RWPE2 (cell line): ENCODE measurements around the gene PLXNB1.

Source experiments
- ATAC-seq: fragments of 200-7000 bp; cut with Tn5 transposase; 3 replicates; pipeline ENCODE4 v1.9.1; 2021; ENCODE audit warnings: low read depth
- DNase-seq: peaks from one replicate; pipeline ENCODE4 v3.0.0-alpha.2; 2020; ENCODE audit warnings: low spot score
- H3K27ac ChIP-seq: fragments of 450-650 bp; 2 replicates; pipeline ENCODE4 v1.5.1; 2017; ENCODE audit warnings: mild to moderate bottlenecking; ENCODE audit not compliant: poor library complexity, severe bottlenecking
- H3K27me3 ChIP-seq: fragments of 250-450 bp; sonication (Bioruptor Pico); 2 replicates; pipeline ENCODE4 v1.5.1; 2021; ENCODE audit warnings: mild to moderate bottlenecking, moderate library complexity; ENCODE audit not compliant: insufficient read depth, poor library complexity, severe bottlenecking
- H3K36me3 ChIP-seq: fragments of 250-450 bp; sonication (Bioruptor Pico); 2 replicates; pipeline ENCODE4 v1.5.1; 2020; ENCODE audit warnings: low read depth, mild to moderate bottlenecking, moderate library complexity
- H3K4me1 ChIP-seq: fragments of 250-450 bp; sonication (Bioruptor Pico); 2 replicates; pipeline ENCODE4 v1.5.1; 2021; ENCODE audit warnings: mild to moderate bottlenecking, moderate library complexity; ENCODE audit not compliant: insufficient read depth, poor library complexity, severe bottlenecking
- H3K4me3 ChIP-seq: fragments of 250-450 bp; sonication (Bioruptor Pico); 2 replicates; pipeline ENCODE4 v1.5.1; 2021; ENCODE audit warnings: mild to moderate bottlenecking, moderate library complexity; ENCODE audit not compliant: severe bottlenecking
- H3K9me3 ChIP-seq: fragments of 250-450 bp; sonication (Bioruptor Pico); 2 replicates; pipeline ENCODE4 v1.5.1; 2021; ENCODE audit warnings: mild to moderate bottlenecking, moderate library complexity; ENCODE audit not compliant: severe bottlenecking
- TF ChIP-seq, protein P1 (sequence below): fragments of 450-650 bp; IDR thresholded peaks from one replicate; pipeline ENCODE4 v1.5.1; 2017; ENCODE audit warnings: mild to moderate bottlenecking, moderate library complexity; ENCODE audit not compliant: poor library complexity, severe bottlenecking

The PLXNB1 gene

DNA sequence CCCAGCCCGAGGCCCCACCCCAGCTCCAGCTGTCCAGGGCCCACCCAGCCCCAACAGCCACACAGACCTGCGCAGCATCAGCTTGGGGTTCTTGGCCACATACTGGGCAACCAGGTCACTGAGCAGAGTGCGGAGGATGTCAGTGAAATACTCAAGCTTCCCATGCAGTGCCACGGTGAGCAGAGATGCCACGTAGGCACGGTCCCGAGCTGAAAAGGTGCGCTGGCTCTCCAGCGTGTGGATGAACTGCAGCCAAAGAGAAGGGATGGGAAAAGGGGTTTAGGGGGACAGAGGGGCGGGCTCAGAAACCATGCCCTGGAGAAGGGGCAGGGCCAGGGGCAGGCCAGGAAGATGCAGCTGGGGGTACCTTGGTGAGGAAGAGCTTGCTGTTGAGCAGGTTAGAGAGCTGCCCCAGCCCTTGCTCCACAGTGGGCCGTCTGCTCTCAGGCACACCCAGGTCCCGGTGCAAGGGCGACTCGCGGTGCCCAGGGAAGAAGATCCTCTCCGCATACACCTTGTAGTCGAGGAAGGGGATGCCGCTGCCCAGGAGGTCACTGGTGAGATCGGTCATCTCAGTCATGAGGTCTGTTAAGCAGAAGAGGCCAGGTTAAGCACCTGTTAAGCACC, 17.4 kb downstream of the PLXNB1 start:
- DNase-seq (peak; percentile 41), ATAC-seq (no peak)
- Histone ChIP-seq H3K4me1 (no peaks in the 10 kb centered on the region), H3K9me3 (no peaks in the 10 kb centered on the region), H3K27me3 (no peaks in the 10 kb centered on the region), H3K4me3 (no peak overlapping the region), H3K27ac (no peak overlapping the region), H3K36me3 (peaks cover 100% of the 10 kb centered on the region)
- TF ChIP-seq, protein P1, sequence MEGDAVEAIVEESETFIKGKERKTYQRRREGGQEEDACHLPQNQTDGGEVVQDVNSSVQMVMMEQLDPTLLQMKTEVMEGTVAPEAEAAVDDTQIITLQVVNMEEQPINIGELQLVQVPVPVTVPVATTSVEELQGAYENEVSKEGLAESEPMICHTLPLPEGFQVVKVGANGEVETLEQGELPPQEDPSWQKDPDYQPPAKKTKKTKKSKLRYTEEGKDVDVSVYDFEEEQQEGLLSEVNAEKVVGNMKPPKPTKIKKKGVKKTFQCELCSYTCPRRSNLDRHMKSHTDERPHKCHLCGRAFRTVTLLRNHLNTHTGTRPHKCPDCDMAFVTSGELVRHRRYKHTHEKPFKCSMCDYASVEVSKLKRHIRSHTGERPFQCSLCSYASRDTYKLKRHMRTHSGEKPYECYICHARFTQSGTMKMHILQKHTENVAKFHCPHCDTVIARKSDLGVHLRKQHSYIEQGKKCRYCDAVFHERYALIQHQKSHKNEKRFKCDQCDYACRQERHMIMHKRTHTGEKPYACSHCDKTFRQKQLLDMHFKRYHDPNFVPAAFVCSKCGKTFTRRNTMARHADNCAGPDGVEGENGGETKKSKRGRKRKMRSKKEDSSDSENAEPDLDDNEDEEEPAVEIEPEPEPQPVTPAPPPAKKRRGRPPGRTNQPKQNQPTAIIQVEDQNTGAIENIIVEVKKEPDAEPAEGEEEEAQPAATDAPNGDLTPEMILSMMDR: no peak

DNA sequence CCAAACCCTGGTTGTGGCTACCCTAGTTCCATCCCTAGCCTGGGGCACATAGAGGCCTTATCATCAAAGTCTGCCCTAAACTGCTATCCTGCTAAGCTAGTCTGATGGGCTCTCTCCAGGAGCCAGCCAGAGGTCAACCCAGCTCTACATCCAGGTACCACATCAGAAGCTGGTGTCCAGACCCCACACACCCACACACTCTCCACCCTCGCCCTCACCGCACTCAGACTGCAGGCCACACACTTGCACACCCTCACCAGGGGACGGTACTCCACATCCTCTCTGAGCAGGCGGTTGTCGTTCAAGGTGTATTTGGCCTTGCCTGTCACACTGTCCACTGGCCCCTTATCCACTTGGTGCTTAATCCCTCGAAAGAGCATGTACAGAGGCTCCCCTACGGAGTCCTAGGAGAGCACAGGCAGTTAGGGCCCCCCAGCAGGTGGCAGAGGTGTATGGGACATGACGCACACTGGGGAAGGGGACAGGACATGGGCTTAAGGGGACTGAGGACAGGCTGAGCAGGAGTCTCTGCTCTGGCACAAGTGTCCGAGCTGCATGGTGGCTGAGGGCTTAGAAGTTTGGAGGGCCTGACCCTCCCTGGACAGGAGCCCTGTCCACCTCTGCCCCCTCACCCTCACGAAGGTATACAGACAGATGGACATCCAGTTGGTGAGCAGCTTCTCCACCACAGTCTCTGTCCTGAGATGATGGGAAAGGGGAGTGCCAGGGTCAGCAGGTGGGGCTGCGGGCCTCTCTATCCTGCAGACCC, 18.1 kb downstream of the PLXNB1 start:
- peak; percentile 45 for DNase-seq
- H3K36me3 ChIP-seq: peaks cover 100% of the 10 kb centered on the region

DNA sequence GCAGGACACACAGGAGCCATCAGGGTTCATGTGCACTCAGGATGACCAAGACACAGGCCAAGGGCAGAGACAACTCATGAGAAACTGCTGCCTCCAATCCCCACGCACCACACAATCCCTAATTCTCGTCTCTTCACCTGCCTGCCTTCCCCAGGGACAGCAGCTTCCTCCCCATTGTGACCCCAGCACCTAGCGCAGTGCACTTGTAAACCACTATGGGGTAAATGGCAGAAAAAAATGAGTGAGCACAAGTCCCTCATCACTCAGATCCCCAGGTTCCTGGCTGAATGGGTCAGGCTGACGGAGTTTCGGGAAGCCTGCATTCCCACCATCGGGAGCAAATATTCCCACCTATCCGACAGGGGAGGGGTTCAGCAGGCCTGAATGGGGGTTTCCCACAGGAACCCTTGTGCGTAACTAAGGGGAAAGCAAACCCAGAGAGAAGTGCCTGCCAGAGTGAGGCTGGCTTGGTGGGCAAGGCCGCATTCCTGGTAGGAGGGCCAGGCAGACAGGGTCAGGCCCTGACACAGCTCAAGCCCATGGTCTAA, 18.8 kb downstream of the PLXNB1 start:
- Histone ChIP-seq H3K4me1 (no peaks in the 10 kb centered on the region), H3K36me3 (peaks cover 100% of the 10 kb centered on the region), H3K4me3 (no peak overlapping the region), H3K9me3 (no peaks in the 10 kb centered on the region), H3K27me3 (no peaks in the 10 kb centered on the region), H3K27ac (no peak overlapping the region)
- ATAC-seq (no peak), DNase-seq (peak; percentile 32)
- TF ChIP-seq, protein P1: no peak

More for the DNA sequence above, 18.1 kb downstream of the PLXNB1 start:
- Histone ChIP-seq H3K9me3 (no peaks in the 10 kb centered on the region), H3K4me1 (no peaks in the 10 kb centered on the region), H3K4me3 (no peak overlapping the region), H3K27me3 (no peaks in the 10 kb centered on the region), H3K27ac (no peak overlapping the region)
- no peak for ATAC-seq
- TF ChIP-seq, protein P1: no peak

DNA sequence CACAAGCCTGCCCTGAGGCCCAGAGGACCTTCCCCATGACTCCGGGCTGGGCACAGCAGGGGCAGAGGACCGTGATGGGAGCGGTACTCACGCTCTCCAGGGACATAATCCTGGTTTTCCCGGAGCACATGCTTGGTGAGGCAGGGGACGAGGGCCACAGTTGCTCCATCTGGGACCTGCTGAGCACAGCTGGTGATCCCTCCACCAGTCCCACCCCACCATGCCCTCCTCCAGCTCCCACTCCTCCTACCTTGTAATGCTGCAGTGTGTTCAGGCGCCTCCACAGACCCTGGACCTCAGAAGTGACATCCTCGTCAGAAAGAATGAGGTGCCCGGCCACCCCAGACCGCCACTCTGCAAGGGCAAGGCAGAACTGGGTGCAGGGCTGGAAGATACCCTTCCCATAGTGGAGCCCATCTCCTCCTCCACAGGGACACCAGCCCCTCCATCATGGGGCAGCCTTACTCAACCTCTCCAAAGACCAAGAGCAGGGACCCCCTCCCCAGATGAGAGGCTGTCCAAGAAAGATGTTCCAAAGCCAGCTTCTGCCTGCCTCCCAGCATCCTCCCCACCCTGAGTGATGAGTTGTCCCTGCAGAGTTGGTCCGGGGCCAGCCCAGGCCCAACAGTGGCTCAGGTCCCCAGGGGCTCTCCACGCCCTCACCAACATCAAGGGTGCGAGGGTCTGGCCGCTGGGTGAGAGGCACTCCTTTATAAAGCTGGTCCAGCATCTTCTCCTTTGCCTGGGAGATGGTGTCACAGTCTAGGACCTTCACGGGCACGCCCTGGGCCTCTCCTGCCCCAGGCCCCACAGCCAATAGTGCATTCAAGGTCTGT, 19.5 kb downstream of the PLXNB1 start:
- Histone ChIP-seq H3K27me3 (no peaks in the 10 kb centered on the region), H3K27ac (no peak overlapping the region), H3K4me1 (no peaks in the 10 kb centered on the region), H3K4me3 (no peak overlapping the region), H3K36me3 (peaks cover 96% of the 10 kb centered on the region), H3K9me3 (no peaks in the 10 kb centered on the region)
- TF ChIP-seq, protein P1: no peak
- DNase-seq (peak; percentile 45), ATAC-seq (no peak)
